Central memory CD8-positive, alpha-beta T cell (primary cell): ENCODE data around the gene NOTCH3.

Source experiments
- ATAC-seq: fragments of 150-1000 bp; cut with Tn5 transposase; replicated peaks from 2 replicates; pipeline ENCODE4 v1.10.0; 2022; ENCODE audit warnings: mild to moderate bottlenecking, moderate FRiP score, moderate number of reproducible peaks; ENCODE audit not compliant: poor library complexity, severe bottlenecking; ENCODE audit errors: extremely low read depth
- DNase-seq, 2 donors: peaks; one replicate each; pipeline ENCODE4 v3.0.0; 2021; ENCODE audit warnings: low spot score in 2 of 2
- H3K27ac Mint-ChIP-seq: one replicate; pipeline ENCODE4 v1.8.0; 2022; ENCODE audit warnings: low read depth, mild to moderate bottlenecking, moderate library complexity, mixed read lengths
- H3K27me3 Mint-ChIP-seq: one replicate; pipeline ENCODE4 v1.8.0; 2022; ENCODE audit warnings: mixed read lengths
- H3K36me3 Mint-ChIP-seq: one replicate; pipeline ENCODE4 v1.8.0; 2022; ENCODE audit warnings: mild to moderate bottlenecking, moderate library complexity, mixed read lengths; ENCODE audit not compliant: insufficient read depth
- H3K4me1 Mint-ChIP-seq: one replicate; pipeline ENCODE4 v1.8.0; 2022; ENCODE audit warnings: mixed read lengths
- H3K4me3 Mint-ChIP-seq: one replicate; pipeline ENCODE4 v1.8.0; 2022; ENCODE audit warnings: mild to moderate bottlenecking, moderate library complexity, mixed read lengths
- H3K9me3 Mint-ChIP-seq: one replicate; pipeline ENCODE4 v1.8.0; 2022; ENCODE audit warnings: mixed read lengths

Gene NOTCH3

DNA sequence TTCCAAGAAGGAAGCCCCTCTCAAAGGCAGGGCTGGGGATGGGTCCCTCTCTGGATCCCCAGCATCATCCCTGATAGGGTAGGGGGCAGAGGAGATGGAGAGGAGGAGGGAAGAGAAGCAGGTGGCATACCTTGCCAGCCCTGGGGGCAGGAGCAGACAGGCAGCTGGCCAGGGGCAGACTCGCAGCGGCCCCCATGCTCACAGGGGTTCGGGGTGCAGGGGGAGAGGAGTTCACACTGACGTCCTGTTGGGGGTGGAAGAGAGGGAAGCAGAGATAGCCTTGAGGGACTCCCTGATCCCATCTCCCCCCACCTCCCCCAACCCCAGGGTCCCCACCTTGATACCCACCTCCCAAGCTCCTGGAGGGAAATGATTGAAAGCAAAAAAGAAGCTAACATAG, 16.0 kb downstream of the NOTCH3 start:
- Mint-ChIP-seq H3K27me3 (peaks cover 33% of the 10 kb centered on the region), H3K27ac (no peak overlapping the region), H3K4me3 (no peak overlapping the region), H3K9me3 (no peaks in the 10 kb centered on the region), H3K36me3 (no peaks in the 10 kb centered on the region), H3K4me1 (no peaks in the 10 kb centered on the region)
- no peak for DNase-seq
- ATAC-seq: no peak

DNA sequence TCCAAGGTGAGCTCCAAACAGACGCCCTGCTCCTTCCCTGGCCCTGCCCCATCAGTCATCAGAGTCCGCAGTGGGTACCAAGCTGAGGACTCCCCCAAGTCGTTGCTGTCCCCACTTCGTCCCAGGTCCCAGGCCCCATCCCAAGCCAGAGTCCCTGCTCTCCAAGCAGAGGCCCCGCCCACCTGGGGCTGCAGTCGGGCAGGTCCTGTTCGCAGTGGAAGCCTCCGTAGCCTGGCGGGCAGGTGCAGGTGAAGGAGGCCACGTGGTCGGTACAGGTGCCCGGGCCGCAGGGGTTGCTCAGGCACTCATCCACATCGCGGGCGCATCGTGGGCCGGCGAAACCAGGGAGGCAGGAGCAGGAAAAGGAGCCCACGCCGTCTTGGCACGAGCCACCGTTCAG, 19.4 kb downstream of the NOTCH3 start:
- peaks cover 7% of the 10 kb centered on the region for H3K4me1 Mint-ChIP-seq
- peaks cover 3% of the 10 kb centered on the region for H3K36me3 Mint-ChIP-seq
- DNase-seq: no peak

DNA sequence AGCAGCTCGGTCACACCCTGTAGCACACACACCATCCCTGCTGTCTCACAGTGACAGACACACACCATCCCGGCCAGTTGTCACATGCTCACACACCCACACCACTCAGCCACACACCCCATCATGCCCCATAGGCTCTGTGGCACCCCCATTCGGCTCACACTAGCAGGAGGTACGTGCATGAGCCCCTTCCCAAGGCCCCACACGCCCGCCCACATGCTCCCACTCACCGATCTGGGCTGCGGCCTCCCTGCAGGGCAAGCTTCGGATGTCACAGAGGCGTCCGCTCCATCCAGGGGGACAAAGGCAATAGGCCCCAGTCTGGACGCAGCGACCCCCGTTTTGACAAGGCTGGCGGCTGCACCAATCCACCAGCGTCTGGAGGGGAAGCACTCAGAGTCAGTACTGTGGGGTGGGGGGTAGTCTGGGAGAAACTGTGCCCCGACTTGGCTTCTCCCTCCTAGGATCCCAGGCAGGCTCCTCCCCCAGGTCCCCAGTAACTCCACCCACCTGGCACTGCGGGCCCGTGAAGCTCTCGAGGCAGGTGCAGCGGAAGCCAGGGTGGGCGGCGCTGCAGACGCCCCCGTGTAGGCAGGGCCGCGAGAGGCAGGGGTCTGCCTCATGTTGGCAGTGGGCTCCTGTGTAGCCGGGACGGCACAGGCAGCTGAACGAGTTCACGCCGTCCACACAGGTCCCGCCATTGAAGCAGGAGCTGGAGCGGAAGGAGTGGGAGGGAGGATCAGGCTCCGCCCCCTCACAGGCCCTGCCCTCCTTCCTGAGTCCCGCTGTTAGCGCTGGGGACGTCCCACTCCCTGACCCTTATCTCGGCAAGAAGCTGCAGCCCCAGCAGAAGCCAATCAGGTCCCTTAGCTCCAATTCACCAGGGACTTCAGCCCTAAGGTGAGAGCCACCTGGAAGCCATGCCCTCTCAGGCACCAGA, 20.1 kb downstream of the NOTCH3 start:
- ATAC-seq (no peak), DNase-seq (no peak)
- Mint-ChIP-seq H3K36me3 (peaks cover 4% of the 10 kb centered on the region), H3K4me1 (peaks cover 7% of the 10 kb centered on the region), H3K27ac (no peak overlapping the region), H3K9me3 (no peaks in the 10 kb centered on the region), H3K4me3 (no peak overlapping the region), H3K27me3 (peaks cover 32% of the 10 kb centered on the region)

More for the DNA sequence above, 19.4 kb downstream of the NOTCH3 start:
- Mint-ChIP-seq H3K27me3 (peaks cover 38% of the 10 kb centered on the region), H3K27ac (no peak overlapping the region), H3K4me3 (no peak overlapping the region), H3K9me3 (no peaks in the 10 kb centered on the region)
- no peak for ATAC-seq

DNA sequence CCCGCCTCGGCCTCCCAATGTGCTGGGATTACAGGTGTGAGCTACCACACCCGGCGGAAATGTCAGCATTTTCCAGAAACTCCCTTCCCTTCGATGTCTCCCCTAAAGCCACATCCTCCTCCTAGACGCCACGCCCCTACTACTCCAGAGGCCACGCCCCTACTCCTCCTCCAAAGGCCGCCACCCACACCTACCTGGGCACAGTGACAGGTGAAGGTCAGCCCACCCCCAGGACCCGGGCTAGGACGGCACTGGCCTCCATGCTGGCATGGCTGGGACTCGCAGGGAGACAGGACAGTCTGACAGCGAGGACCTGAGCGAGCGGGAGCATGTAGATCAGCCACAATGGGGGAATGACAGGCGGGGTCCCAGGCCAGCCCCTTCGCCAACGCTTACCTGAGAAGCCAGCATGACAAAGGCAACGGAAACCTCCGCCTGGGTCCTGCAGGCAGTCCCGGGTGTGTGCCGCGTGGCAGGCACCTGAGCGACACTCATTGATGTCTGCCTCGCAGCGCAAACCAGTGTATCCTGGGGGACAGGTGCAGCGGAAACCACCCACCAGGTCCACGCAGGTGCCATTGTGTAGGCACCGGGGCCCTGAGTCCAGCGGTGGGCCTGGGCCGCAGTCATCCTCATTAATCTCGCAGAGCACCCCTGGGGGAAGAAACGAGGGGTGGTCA, 22.0 kb downstream of the NOTCH3 start:
- Mint-ChIP-seq H3K27me3 (peaks cover 23% of the 10 kb centered on the region), H3K4me1 (peaks cover 7% of the 10 kb centered on the region), H3K9me3 (no peaks in the 10 kb centered on the region), H3K36me3 (peaks cover 4% of the 10 kb centered on the region), H3K4me3 (no peak overlapping the region), H3K27ac (no peak overlapping the region)
- ATAC-seq (no peak), DNase-seq (no peak)

DNA sequence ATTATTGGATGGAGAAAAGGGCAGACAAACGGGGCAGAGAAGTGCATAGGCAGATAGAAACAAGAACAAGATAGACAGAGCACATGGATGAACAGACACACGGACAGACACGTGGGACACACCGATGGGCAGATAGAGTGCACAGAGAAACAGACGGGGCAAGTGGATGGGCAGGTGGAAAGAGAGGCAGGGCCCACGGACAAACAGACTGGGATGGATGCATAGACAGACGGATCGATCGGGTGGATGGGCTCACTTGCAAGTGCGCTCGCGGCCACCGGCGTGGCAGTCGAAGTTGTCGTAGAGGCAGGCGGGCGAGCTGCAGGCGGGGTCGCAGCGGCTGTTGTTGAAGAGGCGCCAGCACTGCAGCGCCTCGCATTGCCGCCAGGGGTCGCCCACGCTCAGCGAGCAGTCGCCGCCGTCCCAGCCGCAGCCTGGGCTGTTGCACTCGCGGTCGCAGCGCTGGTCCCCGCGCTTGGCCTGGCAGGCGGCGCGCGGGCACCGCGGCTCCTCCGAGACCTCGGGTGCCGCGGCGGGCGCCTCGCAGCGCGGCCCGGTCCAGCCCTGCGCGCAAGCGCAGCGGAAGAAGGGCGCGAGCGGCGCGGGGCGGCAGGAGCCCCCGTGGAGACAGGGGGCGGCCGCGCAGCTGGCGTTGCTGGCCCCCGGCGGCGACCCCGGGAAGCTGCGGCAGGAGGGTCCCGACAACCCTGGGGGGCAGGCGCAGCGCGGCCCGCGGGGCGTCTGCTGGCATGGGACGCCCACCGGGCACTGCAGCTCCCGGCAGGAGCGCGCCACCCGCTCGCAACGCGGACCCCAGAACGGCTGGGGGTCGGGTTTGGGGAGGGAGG, 23.3 kb downstream of the NOTCH3 start:
- Mint-ChIP-seq H3K4me3 (peak overlapping the region; percentile 57), H3K9me3 (no peaks in the 10 kb centered on the region), H3K4me1 (peaks cover 7% of the 10 kb centered on the region), H3K36me3 (peaks cover 4% of the 10 kb centered on the region), H3K27ac (no peak overlapping the region), H3K27me3 (peaks cover 23% of the 10 kb centered on the region)
- ATAC-seq: peak; percentile 96
- peak; percentile 72 to 82 for DNase-seq

DNA sequence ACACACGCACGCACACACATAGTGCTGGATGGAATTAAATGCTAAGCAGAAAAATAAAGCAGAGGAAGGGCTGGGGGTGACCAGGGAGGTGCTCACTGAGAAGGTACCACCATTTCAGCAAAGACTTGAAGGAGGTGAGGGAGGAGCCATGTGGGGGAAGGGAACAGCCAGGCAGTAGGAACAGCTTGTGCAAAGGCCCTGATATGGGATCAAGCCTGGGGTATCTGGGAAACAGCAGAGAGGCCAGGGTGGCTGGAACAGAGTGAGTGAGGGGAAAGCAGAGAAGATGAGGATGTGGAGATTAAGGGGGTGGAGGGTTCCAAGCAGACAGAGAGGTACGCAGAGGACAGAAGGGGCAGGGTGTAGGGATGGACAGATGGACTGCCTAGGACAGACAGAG, 25.2 kb downstream of the NOTCH3 start:
- Mint-ChIP-seq H3K36me3 (peaks cover 4% of the 10 kb centered on the region), H3K4me3 (no peak overlapping the region)

DNA sequence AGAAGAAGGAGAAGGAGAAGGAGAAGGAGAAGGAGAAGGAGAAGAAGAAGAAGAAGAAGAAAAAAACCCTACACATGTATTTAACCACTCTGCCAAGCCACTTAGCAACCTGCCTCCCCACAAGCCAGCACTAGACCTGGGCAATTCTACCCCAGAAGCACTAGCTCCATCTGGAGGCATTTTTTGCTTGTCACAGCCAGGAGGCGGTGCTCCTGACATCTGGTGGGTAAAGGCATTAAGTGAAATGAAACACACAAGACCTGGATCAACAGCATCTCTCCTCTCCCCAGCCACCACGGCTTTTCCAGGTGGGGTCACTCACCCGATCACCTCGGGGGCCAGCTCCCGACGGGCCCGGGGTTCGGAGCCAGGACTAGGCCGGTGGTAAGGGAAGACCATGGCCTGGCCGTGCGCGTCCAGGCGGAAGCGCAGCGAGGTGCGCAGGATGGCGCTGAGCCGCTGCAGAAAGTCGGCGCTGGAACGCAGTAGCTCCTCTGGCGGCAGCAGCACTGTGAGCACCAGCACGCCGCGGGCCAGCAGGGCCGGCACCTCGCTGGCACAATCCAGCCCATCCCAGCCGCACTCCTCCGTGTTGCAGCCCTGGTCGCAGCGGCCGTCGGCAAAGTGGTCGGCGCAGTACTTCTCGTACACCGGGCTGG, 26.9 kb downstream of the NOTCH3 start:
- Mint-ChIP-seq H3K4me1 (peaks cover 7% of the 10 kb centered on the region), H3K4me3 (no peak overlapping the region), H3K27ac (no peak overlapping the region), H3K36me3 (peaks cover 4% of the 10 kb centered on the region), H3K9me3 (no peaks in the 10 kb centered on the region), H3K27me3 (peaks cover 8% of the 10 kb centered on the region)
- ATAC-seq (no peak), DNase-seq (no peak)

More for the DNA sequence above, 25.2 kb downstream of the NOTCH3 start:
- H3K27ac Mint-ChIP-seq: no peak overlapping the region
- peaks cover 7% of the 10 kb centered on the region for H3K4me1 Mint-ChIP-seq
- DNase-seq (no peak), ATAC-seq (no peak)
- H3K27me3 Mint-ChIP-seq: peaks cover 21% of the 10 kb centered on the region
- H3K9me3 Mint-ChIP-seq: no peaks in the 10 kb centered on the region

DNA sequence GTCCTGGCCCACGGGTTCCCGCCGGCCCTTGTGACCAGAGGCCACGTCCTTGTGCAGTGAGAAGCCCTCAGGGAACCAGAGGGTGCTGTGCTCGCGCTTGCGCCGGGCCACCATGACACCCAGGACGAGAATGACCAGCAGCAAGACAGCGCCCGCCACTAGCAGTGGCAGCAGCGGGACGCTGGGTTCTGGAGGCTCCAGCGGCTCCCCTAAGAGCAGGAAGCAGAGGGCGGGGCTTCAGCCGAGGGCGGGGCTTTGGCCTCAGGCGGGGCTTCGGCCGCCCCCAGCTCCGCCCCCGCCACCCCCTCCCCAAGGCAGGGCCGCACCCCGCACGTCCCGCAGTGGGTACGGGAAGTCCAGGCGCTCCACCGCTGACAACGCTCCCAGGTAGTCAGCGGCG, 30.4 kb downstream of the NOTCH3 start:
- Mint-ChIP-seq H3K36me3 (peaks cover 1% of the 10 kb centered on the region), H3K4me3 (no peak overlapping the region), H3K4me1 (no peaks in the 10 kb centered on the region), H3K27me3 (peaks cover 6% of the 10 kb centered on the region), H3K9me3 (no peaks in the 10 kb centered on the region), H3K27ac (no peak overlapping the region)
- DNase-seq (no peak), ATAC-seq (no peak)

DNA sequence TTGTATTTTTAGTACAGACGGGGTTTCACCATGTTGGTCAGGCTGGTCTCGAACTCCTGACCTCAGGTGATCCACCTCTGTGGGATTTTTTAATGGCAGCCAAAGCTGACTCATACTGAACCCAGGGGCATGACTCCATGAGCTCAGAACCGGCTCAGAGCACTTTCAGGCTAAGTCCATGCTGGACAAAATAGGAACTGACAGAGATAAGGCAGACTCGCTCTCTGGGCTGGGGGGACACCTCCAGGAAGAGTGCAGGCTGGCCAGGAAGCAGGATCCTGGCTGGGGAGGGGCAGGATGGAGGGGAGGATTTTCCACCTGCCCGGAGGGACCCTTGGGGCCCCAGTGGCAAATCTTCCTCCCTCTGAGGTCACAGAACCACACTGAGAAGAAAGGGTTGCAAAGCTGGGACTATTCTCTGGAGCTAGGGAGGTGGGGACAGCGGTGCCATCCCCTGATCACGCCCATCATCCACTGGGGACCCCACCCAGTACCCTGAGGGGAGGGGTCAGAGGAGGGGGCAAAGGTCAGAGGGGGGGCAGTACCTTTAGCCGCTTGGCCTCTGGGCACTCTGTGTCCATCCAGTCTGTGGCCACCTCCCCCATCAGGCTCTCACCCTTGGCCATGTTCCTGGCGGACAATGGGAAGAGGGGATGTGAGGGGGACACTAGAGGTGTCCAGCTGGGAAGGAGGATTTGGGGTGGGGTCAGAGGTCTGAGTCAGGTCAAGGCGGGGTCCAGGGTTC, 31.1 kb downstream of the NOTCH3 start:
- H3K36me3 Mint-ChIP-seq: peaks cover 1% of the 10 kb centered on the region
- DNase-seq: no peak
- ATAC-seq: no peak
- no peak overlapping the region for H3K27ac Mint-ChIP-seq
- no peak overlapping the region for H3K4me3 Mint-ChIP-seq
- no peaks in the 10 kb centered on the region for H3K27me3 Mint-ChIP-seq
- no peaks in the 10 kb centered on the region for H3K4me1 Mint-ChIP-seq
- H3K9me3 Mint-ChIP-seq: no peaks in the 10 kb centered on the region

DNA sequence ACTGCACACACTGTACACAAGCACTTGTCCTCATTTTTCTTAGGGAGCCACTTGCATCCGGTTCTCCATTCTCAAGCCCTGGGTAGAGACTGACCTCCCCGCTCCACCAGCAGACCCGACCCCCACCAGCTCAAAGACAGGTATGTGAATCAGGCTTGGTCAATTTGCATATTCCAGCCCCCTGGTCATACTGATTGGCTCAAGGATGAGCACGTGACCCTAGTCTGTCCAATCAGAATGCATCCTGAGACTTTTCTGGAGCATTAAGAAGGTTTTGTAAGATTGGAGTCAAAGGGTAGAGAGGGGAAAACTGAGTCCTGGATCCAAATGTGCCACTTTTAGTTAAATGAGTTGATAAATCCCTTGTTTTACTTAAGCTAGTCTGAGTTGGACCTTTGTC, 34.1 kb downstream of the NOTCH3 start:
- no peak overlapping the region for H3K27ac Mint-ChIP-seq
- no peaks in the 10 kb centered on the region for H3K9me3 Mint-ChIP-seq
- ATAC-seq (no peak), DNase-seq (no peak)
- peaks cover 1% of the 10 kb centered on the region for H3K36me3 Mint-ChIP-seq
- no peak overlapping the region for H3K4me3 Mint-ChIP-seq
- H3K4me1 Mint-ChIP-seq: no peaks in the 10 kb centered on the region
- H3K27me3 Mint-ChIP-seq: no peaks in the 10 kb centered on the region

DNA sequence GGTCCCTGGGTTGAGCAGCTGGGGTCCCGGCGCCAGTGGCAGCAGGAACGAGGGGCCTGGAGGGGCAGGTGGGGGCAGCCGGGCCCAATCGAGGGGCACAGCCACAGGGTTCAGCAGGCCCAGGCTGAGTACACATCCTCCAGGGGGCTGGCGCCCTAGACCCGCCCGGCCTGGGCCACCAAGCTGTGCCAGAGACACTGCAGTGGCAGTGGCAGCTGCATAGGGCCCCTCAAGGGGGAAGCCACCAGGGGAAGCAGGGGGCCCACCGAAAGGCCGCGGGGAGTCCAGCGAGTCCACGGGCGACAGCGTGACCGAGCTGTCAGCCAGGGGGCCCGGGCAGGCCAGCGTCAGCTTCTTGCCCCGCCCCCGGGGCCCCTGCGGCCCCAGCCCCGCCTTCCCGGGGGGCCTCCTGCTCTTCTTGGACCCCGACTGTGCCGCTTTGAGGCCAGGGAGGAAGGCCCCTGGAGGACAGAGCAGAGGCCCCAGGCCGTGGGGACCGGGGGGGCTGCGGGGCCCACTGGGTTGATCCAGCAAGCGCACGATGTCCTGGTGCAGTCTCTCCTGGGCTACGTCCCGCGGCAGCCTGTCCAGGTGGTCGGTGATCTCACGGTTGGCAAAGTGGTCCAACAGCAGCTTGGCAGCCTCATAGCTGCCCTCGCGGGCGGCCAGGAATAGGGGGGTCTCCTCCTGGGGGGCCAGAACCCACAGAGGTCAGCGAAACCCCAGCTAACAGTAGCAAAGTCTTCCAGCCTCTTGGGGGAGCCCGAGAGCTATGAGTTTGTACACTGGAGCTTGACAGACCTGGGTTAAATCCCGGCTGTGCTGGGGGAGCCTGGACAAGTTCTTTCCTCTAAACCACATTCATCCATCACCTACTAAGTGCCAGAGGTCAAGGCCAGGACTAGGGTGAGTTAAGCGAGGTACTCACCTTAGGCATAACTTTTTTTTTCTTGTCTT, 39.5 kb downstream of the NOTCH3 start:
- ATAC-seq (no peak), DNase-seq (no peak)
- Mint-ChIP-seq H3K27ac (no peak overlapping the region), H3K27me3 (peaks cover 10% of the 10 kb centered on the region), H3K36me3 (no peaks in the 10 kb centered on the region), H3K4me3 (no peak overlapping the region), H3K9me3 (no peaks in the 10 kb centered on the region), H3K4me1 (no peaks in the 10 kb centered on the region)
